Left ventricle myocardium inferior (tissue), 1 donor: ENCODE results near the gene LVRN. TPM values are rescaled to one million over a fixed set of nuclear protein-coding genes. Genes with fewer than 3 reads are reported as not detected.

Experiments
- DNase-seq: peaks from one replicate; pipeline ENCODE4 v3.0.0-alpha.2; 2020
- H3K27ac ChIP-seq: fragments of 200-600 bp; replicated peaks from 2 replicates; pipeline ENCODE4 v1.8.0; 2021
- H3K27me3 ChIP-seq: fragments of 200-600 bp; 2 replicates; pipeline ENCODE4 v1.8.0; 2021; ENCODE audit warnings: low read depth
- H3K36me3 ChIP-seq: fragments of 200-600 bp; 2 replicates; pipeline ENCODE4 v1.8.0; 2021
- H3K4me1 ChIP-seq: fragments of 200-600 bp; 2 replicates; pipeline ENCODE4 v1.8.0; 2021
- H3K4me3 ChIP-seq: fragments of 200-600 bp; 2 replicates; pipeline ENCODE4 v1.8.0; 2021; ENCODE audit warnings: mild to moderate bottlenecking, moderate library complexity
- H3K9me3 ChIP-seq: fragments of 200-600 bp; replicated peaks from 2 replicates; pipeline ENCODE4 v1.8.0; 2021
- CTCF ChIP-seq: fragments of 200-600 bp; IDR thresholded peaks from 2 replicates; pipeline ENCODE4 v1.8.0; 2021; ENCODE audit warnings: antibody characterized with exemption, mild to moderate bottlenecking, borderline replicate concordance
- intact Hi-C: fragments of 100-400 bp; cut with micrococcal nuclease; formaldehyde crosslinking; loops from one replicate; pipeline ENCODE4 v1.11.0; 2022
- total RNA-seq: library from RNA; stranded (reverse); fragmentation: NEBNext Ultra II Directional; extraction: Animal tissue kit (Norgen Biotek cat#: 25700); gene quantifications from one replicate; pipeline ENCODE4 v1.2.1, GENCODE V29; 2021
- donor health status: DM: no; HTN: yes; CAD: no; lungs with severe emphysema.

LVRN gene
- total RNA-seq, 1 donor from 2014 or later, result 0.14 TPM

DNA sequence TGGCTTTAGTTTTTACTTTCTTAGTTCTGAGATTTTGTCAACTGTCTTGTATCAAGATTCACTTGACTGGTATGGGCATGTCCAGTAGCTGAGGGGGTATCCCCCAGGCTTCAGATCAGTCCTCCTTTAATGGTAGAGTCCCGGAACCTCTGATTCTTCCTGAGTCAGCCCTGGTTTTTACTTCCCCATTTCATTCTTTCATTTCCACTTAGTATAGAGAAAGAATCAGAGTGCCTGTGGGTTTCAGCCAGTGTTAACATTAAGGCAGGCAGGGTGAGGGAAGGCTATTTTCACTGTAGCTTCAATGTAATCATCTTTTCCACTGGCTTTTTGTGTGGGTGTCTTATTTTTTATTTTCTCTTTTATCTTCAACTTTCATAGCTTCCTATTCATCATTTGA lies 114.2 kb downstream of the LVRN start:
- Histone ChIP-seq H3K36me3 (peaks cover 8% of the 10 kb centered on the region), H3K27me3 (no peaks in the 10 kb centered on the region), H3K4me1 (no peaks in the 10 kb centered on the region), H3K9me3 (no peaks in the 10 kb centered on the region), H3K4me3 (no peak overlapping the region), H3K27ac (no peak overlapping the region)
- no peak for DNase-seq
- intact Hi-C loops, result no loop called here
- TF ChIP-seq CTCF, result no peak

Other genes starting within 250 kb of the LVRN start
- 6.8 TPM for gene CDO1, start 145.8 kb upstream of the LVRN start, total RNA-seq
- gene ATG12, start 120.9 kb upstream of the LVRN start, total RNA-seq, result 24.1 TPM
- gene AP3S1, start 120.5 kb upstream of the LVRN start, total RNA-seq, result 57.3 TPM
- gene ARL14EPL, start 70.0 kb downstream of the LVRN start, total RNA-seq, result not detected
- gene COMMD10, start 122.5 kb downstream of the LVRN start, total RNA-seq, result 39.4 TPM